GM18499 (cell line): ENCODE results near the gene TFF1.

Experiments used
- ATAC-seq: cut with Tn5 transposase; IDR thresholded peaks from one replicate; pipeline ENCODE4 v1.9.1; 2021; ENCODE audit warnings: moderate number of reproducible peaks; ENCODE audit not compliant: insufficient read depth, unreplicated experiment

The TFF1 gene

DNA sequence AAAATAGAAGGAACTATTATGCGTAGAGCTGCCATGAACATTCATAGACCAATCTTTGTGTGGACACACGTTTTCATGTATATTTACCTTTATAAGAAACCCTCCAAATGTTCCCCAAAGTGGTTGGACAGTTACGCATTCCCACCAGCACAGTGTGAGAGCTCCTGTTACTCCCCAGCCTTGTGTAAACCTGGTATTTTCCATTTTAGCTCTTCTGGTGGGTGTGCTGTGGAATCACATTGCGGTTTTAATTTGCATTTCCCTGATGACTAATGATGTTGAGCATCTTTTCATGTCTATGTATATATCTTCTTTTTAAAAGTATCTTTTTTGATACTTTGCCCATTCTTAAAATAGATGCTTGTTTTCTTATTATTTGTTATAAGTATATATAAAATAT, 34.2 kb upstream of the TFF1 start:
- ATAC-seq, result no peak

DNA sequence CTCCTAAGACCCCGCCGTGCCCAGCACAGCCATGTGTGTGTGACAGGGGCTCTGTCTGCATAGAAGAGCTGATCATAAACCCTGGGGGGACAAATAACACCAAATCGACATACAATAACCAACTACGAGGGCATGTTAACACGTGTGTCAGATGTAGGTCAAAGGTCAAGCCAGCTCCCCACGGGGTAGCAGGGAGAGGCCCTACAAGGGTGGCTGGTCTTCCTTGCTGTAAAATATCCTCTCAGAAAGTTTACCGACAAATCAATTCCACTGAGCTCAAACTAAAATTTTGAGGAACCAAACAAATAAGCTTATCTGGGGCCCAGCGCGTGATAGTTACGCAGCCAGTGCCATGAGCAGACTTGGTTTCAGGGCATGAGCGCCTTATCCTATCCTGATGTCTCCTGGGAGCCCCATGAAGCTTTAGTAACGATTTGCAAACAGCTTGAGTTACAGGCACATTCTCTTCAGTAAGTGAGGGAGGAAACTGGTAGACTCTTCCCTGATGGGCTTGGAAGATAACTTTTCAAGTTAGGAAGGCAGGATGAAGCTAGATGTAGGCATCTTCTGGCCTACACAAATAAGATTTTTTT, 32.2 kb upstream of the TFF1 start:
- no peak for ATAC-seq

DNA sequence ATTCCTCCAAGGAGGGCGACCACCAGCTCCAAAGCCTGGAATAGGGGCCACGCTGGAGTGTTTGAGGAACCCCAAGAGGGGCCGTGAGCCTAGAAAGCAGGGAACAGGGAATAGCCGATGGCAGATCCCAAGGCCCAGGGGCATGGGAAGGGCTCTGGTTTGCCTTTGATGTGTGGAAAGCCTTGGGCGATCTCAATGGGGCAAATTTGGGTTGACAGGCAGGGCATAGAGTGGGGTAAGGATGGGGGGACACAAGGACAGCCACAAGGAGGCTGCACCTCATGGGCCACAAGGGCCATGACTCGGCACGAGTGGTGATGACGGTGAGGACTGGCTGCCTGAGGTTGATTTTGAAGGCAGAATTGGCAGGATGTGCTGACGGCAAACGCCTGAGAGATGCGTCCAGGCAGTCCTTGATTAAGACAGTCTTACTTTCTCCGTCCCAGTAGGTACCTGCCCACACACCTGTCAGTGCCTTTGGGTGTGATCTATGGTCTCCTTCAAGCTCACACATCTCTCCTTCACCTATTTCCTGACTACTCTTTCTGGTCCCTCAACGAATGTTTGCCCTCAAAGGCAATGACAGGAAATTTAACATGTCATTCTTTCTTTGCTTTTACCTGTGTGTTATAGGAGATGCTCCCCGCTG, 31.5 kb upstream of the TFF1 start:
- no peak for ATAC-seq

DNA sequence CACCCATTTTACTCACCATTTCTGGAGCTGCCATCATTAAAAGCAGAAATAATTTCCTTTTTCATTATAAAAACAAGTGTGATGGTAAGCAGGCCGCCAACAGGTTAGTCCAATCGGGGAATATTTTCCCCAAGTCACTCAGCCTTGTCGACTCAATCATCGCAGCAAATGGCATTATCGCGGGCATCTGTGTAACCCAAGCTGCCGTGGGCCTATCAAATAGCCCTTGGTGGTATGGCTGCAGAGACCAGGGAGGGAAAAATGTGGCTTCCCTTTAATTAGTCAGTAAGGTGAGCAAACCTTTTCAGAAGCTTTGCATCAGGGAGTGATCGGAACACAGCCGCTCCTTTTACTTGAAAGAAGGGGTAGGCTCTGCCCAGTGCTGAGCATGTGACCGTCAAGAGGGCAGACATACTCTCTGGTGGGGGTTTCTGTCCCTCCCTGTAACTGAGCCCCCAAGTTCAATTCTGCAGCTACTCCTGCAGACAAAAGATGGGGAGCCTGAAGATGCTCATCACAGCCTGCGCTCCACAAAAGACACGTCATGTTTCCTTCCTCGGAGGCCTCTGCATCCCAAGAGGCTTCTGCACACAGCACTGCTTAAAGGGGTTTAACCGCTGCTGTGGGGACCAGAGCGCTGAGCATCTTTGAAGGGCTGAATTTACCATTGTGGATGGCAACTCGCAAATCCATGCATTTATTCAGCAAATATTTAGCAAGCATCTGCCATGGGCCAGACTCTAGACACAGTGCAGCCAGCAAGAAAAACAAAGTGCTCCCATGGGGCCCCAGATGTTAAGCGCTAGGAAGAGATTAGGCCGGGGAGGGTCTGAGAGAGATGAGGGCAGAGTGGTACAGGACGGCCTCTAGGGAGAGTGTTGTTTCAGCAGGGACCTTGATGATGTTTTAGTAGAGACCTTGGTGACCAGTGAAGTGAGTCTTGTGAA, 30.7 kb upstream of the TFF1 start:
- no peak for ATAC-seq

DNA sequence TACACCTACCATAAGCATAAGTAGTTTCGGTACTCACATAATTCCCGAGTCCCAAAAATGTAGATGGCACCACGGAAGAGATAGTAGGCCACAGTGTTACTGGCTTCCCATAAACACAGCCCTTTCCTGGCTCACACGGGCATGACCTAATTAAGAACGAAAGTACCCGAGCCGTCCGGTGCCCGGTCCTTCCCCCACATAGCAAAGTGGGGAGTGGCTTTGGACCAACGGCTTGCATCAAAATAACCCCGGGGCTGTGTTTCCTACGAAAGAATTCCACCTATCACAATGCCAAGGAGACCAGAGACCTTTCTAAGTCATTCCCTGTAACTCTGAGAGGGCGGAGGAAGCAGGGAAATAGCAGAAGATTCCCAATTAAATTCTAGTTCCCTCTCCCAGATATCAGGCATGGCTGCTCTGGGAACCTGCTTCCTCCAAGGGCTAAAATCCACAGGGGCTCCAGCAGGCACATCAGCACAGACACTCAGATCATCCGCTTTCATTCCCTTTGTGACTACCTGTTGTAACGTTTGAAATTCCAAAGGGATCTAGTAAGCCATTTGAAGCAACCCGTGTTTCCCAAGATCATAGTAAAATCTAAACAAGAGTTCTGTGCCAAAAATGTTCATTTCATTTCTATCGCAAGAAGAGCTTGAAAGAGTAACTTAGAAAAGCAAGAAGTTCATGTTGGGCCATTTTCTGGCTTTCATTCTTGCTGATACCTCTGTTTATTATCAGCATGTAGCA, 29.7 kb upstream of the TFF1 start, which contains the start of gene TMPRSS3:
TSS of gene TMPRSS3 (minus strand) at position 148 of the 747 bp plus-strand sequence. CDS start 635 bp downstream, outside the sequence.
- ATAC-seq, result no peak

DNA sequence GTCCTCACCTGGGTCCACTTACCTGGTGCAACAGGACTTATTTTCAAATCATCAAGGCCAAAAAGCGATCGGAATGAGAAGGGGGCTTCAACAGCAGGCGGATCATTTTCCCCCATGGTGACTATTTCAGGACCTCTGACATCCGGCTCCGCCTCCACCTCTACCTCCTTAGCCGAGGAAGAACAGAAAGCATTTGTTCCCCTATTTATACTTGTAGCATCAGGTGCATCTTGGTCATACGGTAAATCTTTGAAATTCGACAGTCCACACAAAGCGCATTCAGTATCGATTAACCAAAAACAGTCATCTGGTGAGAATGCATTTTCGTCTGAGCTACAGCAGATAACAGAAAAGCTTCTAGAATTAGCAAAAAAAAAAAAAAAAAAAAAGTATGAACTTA, 29.0 kb upstream of the TFF1 start:
- ATAC-seq, result no peak

DNA sequence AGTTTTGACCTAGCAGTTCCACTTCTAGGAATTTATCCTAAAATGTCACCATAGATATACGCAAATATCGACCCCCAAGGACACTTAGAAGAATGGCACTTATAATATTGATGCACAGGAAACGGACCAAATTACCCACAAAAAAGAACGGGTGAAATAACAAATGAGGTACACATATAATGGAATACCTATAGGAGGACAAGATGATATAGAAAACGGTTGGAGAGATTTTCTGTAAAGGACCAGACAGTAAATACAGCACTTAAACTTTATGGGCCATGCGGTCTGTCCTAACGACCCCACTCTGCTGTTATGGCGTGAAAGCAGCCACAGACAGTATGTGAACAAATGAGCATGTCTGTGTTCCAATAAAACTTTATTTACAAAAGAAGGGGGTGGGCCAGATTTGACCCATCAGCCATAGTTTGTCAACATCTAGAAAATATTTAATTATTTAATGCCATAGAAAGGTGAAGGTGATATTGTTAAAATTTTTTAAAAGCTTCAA, 27.2 kb upstream of the TFF1 start:
- ATAC-seq, result no peak

DNA sequence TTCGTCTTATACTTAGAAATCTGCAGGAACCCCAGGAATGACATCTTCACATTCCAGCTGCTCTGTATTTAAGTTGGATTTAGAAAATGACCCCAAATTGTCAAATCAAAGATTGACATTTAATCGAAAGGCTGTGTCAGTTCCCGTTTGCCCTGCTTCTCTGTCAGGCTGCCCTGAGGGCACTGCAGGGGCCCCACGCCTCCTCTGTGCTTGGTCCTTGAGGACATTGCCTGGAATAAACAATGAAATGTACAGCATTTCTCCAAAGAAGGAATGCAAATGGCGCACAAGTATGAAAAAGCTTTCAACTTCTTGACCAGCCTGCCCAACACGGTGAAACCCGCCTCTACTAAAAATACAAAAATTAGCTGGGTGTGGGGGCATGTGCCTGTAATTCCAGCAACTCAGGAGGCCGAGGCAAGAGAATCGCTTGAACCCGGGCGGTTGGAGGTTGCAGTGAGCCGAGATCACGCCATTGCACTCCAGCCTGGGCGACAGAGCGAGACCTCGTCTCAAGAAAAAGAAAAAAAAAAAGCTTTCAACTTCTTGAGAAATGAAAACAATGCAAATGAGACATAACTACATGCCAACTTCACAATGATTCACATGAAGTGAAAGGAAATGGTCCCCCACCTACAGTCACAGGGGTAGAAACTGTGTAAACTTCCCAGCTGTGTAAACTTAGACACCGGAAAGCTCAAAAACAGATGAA, 26.6 kb upstream of the TFF1 start:
- peak; percentile 71 for ATAC-seq

DNA sequence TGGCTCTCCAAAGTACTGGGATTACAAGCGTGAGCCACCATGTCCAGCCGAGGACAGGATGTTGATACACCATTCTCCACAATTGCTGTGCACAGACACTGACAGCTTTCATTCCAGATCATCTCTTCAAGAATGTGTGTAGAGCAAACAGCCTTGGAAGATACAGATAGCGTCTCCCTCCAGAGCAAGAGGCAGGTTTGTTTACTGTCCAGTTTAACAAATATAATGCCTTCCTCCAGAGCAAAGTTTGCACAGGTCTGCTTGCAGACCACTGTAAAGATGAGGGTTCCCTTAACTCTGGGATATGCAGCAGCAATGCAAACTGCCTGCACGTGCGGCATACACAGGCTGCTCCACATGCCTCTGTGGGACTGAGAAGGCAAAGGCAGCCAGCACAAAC, 25.0 kb upstream of the TFF1 start:
- ATAC-seq, result no peak

DNA sequence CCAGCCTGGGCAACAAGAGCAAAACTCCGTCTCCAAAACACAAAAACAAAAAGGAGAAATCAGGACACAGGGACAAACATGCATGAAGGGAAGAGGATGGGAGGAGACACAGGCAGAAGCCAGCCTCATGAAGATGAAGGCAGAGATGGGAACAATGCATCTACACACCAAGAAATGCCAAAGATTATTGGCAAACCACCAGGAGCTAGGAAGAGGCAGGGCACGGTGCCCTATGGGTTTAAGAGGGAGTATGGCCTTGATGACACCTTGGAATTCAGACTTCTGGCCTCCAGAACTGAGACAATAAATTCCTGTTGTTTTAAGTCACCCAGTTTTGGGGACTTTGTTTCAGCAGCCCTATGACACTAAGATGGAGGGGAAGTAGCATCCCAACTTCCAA, 24.4 kb upstream of the TFF1 start:
- ATAC-seq, result no peak

DNA sequence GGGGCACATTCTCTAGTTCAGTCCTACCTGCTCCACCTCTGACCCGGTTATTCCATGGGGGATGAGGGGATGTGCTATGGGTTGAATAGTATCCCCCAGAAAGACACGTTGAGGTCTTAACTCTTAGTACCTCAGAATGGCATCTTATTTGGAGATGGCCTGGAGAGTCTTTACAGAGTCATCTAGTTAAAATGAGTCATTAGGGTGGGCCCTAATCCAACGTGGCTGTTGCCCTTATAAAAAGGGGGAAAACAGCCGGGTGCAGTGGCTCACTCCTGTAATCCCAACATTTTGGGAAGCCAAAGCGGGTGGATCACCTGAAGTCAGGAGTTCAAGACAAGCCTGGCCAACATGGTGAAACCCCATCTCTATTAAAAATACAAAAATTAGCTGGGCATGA, 23.9 kb upstream of the TFF1 start:
- no peak for ATAC-seq

DNA sequence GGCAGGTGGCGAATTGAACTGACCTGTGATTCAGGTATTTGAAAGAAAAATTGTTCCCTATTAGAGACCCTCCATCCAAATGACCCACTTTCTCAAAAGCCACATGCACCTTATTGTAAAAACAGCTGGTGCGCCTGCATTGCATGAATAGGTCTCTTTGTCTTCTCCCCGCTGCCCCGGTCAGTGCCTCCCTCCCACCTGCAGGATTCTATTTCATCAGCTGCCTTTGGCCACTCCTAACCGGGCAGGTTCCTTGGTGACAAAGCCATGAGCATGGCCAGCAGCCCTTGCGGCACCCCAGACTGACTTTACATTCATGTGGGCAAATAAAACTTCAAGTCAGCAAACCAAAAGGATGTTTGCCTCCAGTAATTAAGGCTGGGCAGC, 23.1 kb upstream of the TFF1 start:
- no peak for ATAC-seq

DNA sequence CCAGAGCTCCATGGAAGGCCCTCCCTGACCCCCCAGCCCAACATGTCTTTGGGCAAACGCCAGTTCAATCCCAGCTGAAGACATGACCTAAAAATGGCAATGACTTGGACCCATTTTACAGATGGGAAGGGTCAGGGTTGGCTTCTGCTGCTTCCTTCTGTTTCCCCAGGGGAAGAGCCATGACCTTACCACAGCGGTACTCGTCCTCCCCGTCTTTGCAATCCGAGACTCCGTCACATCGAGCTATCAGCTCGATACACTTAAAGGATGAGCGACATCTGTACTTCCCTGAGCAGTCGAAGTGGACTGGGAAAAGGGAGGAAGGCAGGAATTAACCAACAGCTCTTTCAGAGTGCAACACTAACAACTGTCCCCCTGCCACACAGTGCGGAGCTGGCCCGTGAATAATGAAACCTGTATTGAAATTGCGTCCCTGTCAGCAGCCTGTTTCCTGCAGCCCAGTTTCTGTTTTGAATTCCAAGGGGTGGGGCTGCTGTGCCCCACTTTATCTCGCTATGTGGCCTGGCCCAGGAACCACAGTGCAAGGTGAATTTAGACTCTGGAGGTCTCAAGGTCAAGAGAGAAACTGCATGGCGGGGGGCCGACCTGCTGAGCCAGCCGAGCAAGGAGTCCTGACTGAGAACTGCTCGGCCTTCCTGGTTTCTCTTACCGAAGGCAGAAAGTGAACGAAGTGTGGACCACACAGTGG, 22.6 kb upstream of the TFF1 start:
- no peak for ATAC-seq

DNA sequence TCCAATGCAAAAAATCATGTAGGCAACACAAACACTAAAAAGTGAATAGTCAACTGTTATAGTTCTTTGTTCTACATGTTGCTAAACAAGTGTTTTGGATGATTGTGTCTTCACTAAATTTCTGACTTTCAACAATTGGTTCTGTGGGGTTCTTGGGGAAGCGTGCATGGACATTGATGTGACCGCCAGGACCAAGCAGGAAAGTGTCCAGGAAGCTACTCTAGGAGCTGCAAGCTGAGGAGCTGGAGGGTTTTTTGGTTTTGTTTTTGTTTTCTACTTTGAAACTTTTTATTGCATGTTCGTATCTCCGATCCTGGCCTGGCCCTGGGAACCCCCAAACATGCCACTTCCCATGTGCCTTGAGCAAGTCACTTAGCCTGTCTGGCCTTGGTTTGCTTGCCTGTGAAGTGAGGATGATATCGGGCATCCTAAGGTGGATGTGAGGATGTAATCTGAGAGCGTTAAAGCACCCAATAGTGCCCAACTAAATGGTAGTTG, 21.6 kb upstream of the TFF1 start:
- ATAC-seq, result no peak

DNA sequence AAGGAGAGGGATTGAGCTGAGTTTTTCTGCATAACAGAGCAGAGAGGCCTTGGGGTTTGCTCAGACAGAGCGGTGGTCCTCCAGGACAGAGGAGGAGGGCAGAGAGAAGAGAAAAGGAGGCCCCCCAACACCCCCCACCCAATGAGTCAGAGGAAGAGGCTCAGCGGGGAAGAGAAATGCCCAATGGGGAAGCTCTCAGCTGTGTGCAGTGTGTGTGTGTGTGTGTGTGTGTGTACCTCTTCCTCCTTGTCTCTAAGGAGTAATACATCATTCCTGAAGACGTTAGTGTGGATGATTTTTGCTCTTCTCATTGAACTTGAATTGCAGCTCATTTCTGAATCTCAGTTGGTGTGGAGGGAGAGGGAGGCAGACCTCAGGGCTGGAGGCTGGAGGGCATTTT, 20.8 kb upstream of the TFF1 start:
- no peak for ATAC-seq

DNA sequence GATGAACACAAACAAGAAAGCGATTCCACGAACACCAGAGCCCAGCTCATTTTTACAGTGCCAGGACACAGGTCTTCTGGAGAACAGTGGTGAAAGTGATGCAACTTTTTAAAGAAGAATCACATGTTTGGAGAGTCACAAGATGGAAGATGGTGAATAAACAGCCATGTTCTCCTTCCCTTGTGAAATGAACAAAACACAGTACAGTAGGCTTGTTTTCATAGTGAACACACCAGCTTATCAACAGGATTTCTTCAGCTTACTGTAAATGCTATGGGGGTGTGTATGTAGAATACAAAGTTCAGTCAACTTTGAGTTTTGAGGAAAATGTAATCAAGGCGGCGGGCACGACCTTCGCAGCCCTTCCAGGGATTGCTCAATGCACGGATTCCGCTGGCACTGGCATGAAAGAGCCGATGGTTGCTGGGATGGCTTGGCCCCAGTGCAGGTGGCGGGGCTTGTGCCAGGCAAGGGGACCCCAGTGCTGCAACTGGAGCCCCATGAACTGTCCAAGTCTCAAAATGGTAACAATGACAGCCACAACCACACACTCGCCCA, 19.8 kb upstream of the TFF1 start:
- ATAC-seq, result no peak

DNA sequence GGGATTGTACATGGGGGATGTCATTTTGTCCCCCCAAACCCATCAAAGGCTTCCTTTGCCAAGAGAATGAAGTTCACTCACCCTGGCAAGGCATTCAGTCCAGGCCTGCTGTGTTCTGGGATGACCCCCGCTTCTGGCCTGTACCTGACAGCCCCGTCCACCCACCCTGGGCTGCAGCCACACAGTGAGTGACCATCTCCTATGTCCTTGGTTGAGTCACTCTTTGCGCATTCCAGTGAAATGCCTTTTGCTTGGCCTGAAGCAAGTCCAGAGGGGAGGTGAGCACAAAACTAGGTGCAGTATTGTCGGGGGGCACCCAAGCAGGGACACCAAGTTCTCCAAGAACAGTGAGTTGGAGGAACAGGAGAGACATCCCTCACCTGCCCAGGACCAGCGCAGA, 19.3 kb upstream of the TFF1 start:
- ATAC-seq, result no peak

DNA sequence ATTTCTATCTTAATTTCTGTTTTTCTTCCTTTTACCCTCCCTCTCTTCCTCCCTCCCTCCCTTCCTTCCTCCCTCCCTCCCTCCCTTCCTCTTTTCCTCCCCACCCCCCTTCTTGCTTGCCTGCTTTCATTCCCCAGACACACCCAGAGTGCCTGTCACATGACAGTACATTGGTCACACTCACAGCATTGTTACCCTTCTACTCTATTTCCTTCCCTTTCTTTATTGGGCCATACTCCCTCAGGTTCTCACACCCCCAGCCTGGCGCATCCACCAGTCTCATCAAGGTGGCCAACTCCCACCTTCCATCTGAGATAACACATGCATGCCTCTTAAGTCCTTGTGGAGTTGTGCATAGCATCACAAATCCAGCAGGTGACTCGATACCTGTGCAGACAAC, 18.7 kb upstream of the TFF1 start:
- no peak for ATAC-seq
